ENCODE measurements around the gene AQP4. TPM values are rescaled to one million over a fixed set of nuclear protein-coding genes. Genes with fewer than 3 reads are reported as not detected.

The AQP4 gene
- total and polyA plus RNA-seq, 10 of the 15 experiments (the other 5 are each of a cell fraction or from before 2014, with no cell fraction given): 0.10 to 0.18 TPM; not detected in 8

GRCh38 chr18:26868968-26869586 lies 3.6 kb upstream of the AQP4 start:
- ATAC-seq (no peak), FAIRE-seq (no peak), DNase-seq (ENCODE audit: low read depth, low spot score) (no peak)
- 8% methylated on average over 6 of the region's 6 CpGs for WGBS (ENCODE audit: insufficient coverage, insufficient replicate concordance, low lambda C conversion rate, missing lambda C conversion rate)
- Histone ChIP-seq H3K9me3 (replicated peaks; ENCODE audit: control insufficient read depth, insufficient read depth, low read length) (no peaks in the 10 kb centered on the region), H3K79me2 (ENCODE audit: control insufficient read depth, insufficient read depth, low read length) (no peaks in the 10 kb centered on the region), H3K36me3 (ENCODE audit: control insufficient read depth in 2 of 2, insufficient read depth in 2 of 2, low read length in 1 of 2) (no peaks in the 10 kb centered on the region), H3K27ac (ENCODE audit: control insufficient read depth, insufficient read depth) (no peak overlapping the region), H3K4me3 (no peak overlapping the region), H3K27me3 (replicated peaks in 1 of 2; ENCODE audit: control insufficient read depth in 2 of 2, insufficient read depth in 2 of 2, low read length in 1 of 2) (0 out of 4 replicates have a peak, but pooled peaks cover 0 to 1% of the 10 kb centered on the region in 2 experiments), H3K9ac (ENCODE audit: control insufficient read depth, insufficient read depth, low read length) (no peak overlapping the region), H3K4me2 (ENCODE audit: control insufficient read depth, insufficient read depth) (no peak overlapping the region), H4K20me1 (ENCODE audit: control insufficient read depth, insufficient read depth) (no peaks in the 10 kb centered on the region), H2AFZ (ENCODE audit: control insufficient read depth, low read depth, low read length) (no peak overlapping the region), H3K4me1 (ENCODE audit: control insufficient read depth, insufficient read depth, low read length) (no peaks in the 10 kb centered on the region)
- ChIA-PET POLR2A (no interaction called here), RAD21 (ENCODE audit: unreplicated experiment) (no interaction called here), CTCF (no interaction called here), SMC1A (ENCODE audit: uncharacterized antibody, unreplicated experiment) (interaction anchor here (1.2 kb wide), 1 partner anchor 14 kb away, joined by 3 read pairs; no protein-coding TSS in a partner anchor)
- no TSS peak for BruUV-seq (replicated peaks)
- TF ChIP-seq KDM1A (IDR thresholded peaks at IDR 0.05; ENCODE audit: borderline replicate concordance): no peak
- intact Hi-C loops (cut with micrococcal nuclease; ENCODE audit: unreplicated experiment): no loop called here
- in situ Hi-C loops (cut with MboI): no loop called here

- Histone ChIP-seq H3K4me1 (ENCODE audit: control insufficient read depth, insufficient read depth, low read length) (no peaks in the 10 kb centered on the region), H3K9ac (ENCODE audit: control insufficient read depth, insufficient read depth, low read length) (no peak overlapping the region), H3K4me3 (no peak overlapping the region), H3K79me2 (ENCODE audit: control insufficient read depth, insufficient read depth, low read length) (no peaks in the 10 kb centered on the region), H3K36me3 (ENCODE audit: control insufficient read depth in 2 of 2, insufficient read depth in 2 of 2, low read length in 1 of 2) (no peaks in the 10 kb centered on the region), H3K27me3 (replicated peaks in 1 of 2; ENCODE audit: control insufficient read depth in 2 of 2, insufficient read depth in 2 of 2, low read length in 1 of 2) (peaks cover 1 to 3% of the 10 kb centered on the region in 2 experiments; a peak in 2 of 4 replicates), H3K9me3 (replicated peaks; ENCODE audit: control insufficient read depth, insufficient read depth, low read length) (no peaks in the 10 kb centered on the region), H2AFZ (ENCODE audit: control insufficient read depth, low read depth, low read length) (no peak overlapping the region), H3K4me2 (ENCODE audit: control insufficient read depth, insufficient read depth) (no peak overlapping the region), H4K20me1 (ENCODE audit: control insufficient read depth, insufficient read depth) (no peaks in the 10 kb centered on the region), H3K27ac (ENCODE audit: control insufficient read depth, insufficient read depth) (no peak overlapping the region)
- FAIRE-seq (no peak), DNase-seq (ENCODE audit: low read depth, low spot score) (no peak), ATAC-seq (no peak)
- POLR2A ChIA-PET: no interaction called here
- CTCF ChIA-PET: interaction anchor here (0.6 kb wide), 1 partner anchor 961 kb away, joined by 3 read pairs; no protein-coding TSS in a partner anchor
- no TSS peak for BruUV-seq (replicated peaks)
- WGBS (ENCODE audit: insufficient coverage, insufficient replicate concordance, low lambda C conversion rate, missing lambda C conversion rate): 39% methylated on average over 4 of the region's 4 CpGs
- TF ChIP-seq HDAC2 (IDR thresholded peaks at IDR 0.05): no peak
- TF ChIP-seq ATF2 (IDR thresholded peaks at IDR 0.05; ENCODE audit: low read length): no peak
- intact Hi-C loops (cut with micrococcal nuclease; ENCODE audit: unreplicated experiment) (no loop called here), in situ Hi-C loops (cut with MboI) (no loop called here)
- SMC1A ChIA-PET (ENCODE audit: uncharacterized antibody, unreplicated experiment): no interaction called here
- RAD21 ChIA-PET (ENCODE audit: unreplicated experiment): no interaction called here
Observed at GRCh38 chr18:26867471-26867870, 2.0 kb upstream of the AQP4 start.

Measured in GM12878 (cell line).